HepG2 (cell line): ENCODE results near the gene MNT. TPM values are rescaled to one million over a fixed set of nuclear protein-coding genes. Genes with fewer than 3 reads are reported as not detected.

ENCODE experiments used
- BRD4 ChIP-seq: sonication (generic); formaldehyde crosslinking; IDR thresholded peaks from 2 replicates; pipeline ENCODE4 v1.4.0; 2020; ENCODE audit warnings: missing genetic modification reagents
- CBX1 ChIP-seq: IDR thresholded peaks from one replicate; pipeline ENCODE4 v1.6.1; 2016; ENCODE audit warnings: antibody characterized with exemption, low read depth
- DMAP1 ChIP-seq: IDR thresholded peaks from 2 replicates; pipeline ENCODE4 v1.6.1; 2016
- DPF2 ChIP-seq: sonication (generic); formaldehyde crosslinking; IDR thresholded peaks from 2 replicates; pipeline ENCODE4 v1.4.0; 2020; ENCODE audit warnings: mild to moderate bottlenecking, low read depth, missing genetic modification reagents, borderline replicate concordance
- DRAP1 ChIP-seq: IDR thresholded peaks from 2 replicates; pipeline ENCODE4 v1.6.1; 2016; ENCODE audit warnings: missing genetic modification reagents, missing compliant biosample characterization
- E2F5 ChIP-seq: sonication (generic); formaldehyde crosslinking; conservative IDR thresholded peaks from 2 replicates; pipeline ENCODE4 v1.4.0; 2020; ENCODE audit warnings: missing genetic modification reagents
- EED ChIP-seq: sonication (generic); formaldehyde crosslinking; IDR thresholded peaks from 2 replicates; pipeline ENCODE4 v1.5.0; 2020; ENCODE audit warnings: mild to moderate bottlenecking, missing genetic modification reagents
- NFKB2 ChIP-seq: sonication (generic); formaldehyde crosslinking; IDR thresholded peaks from 2 replicates; pipeline ENCODE4 v1.4.0; 2020; ENCODE audit warnings: missing genetic modification reagents, borderline replicate concordance
- NR2C2 ChIP-seq: sonication (generic); formaldehyde crosslinking; IDR thresholded peaks from 2 replicates; pipeline ENCODE4 v1.4.0; 2020; ENCODE audit warnings: missing genetic modification reagents, mild to moderate bottlenecking, moderate library complexity, borderline replicate concordance
- PCBP2 ChIP-seq: fragments of 200-400 bp; formaldehyde crosslinking; optimal IDR thresholded peaks from 2 replicates; pipeline ENCODE3; 2018; ENCODE audit warnings: low read length, low read depth; ENCODE audit not compliant: poor library complexity, severe bottlenecking
- REXO4 ChIP-seq: sonication (generic); formaldehyde crosslinking; IDR thresholded peaks from 2 replicates; pipeline ENCODE4 v1.8.0; 2022; ENCODE audit warnings: missing genetic modification reagents, mild to moderate bottlenecking, borderline replicate concordance
- SOX5 ChIP-seq: IDR thresholded peaks from 2 replicates; pipeline ENCODE4 v1.6.1; 2016; ENCODE audit warnings: borderline replicate concordance
- SUZ12 ChIP-seq: fragments of 150-350 bp; IDR thresholded peaks from 2 replicates; pipeline ENCODE4 v1.6.1; 2014; ENCODE audit warnings: low read depth, low read length
- TCF7 ChIP-seq: sonication (generic); IDR thresholded peaks from 2 replicates; pipeline ENCODE4 v1.6.1; 2016; ENCODE audit warnings: antibody characterized with exemption, low read depth
- ZBTB25 ChIP-seq: IDR thresholded peaks from 2 replicates; pipeline ENCODE4 v1.6.1; 2018; ENCODE audit warnings: missing genetic modification reagents
- ZBTB3 ChIP-seq: sonication (generic); formaldehyde crosslinking; IDR thresholded peaks from 2 replicates; pipeline ENCODE4 v1.4.0; 2020; ENCODE audit warnings: low read depth, mild to moderate bottlenecking, moderate library complexity, missing genetic modification reagents, borderline replicate concordance
- ZFP37 ChIP-seq: sonication (generic); formaldehyde crosslinking; IDR thresholded peaks from 2 replicates; pipeline ENCODE4 v1.4.0; 2020; ENCODE audit warnings: missing genetic modification reagents, borderline replicate concordance
- ZNF251 ChIP-seq: sonication (generic); formaldehyde crosslinking; IDR thresholded peaks from 2 replicates; pipeline ENCODE4 v1.9.0; 2021; ENCODE audit warnings: mild to moderate bottlenecking, missing genetic modification reagents
- ZNF264 ChIP-seq: sonication (generic); formaldehyde crosslinking; IDR thresholded peaks from 2 replicates; pipeline ENCODE4 v1.4.0; 2020; ENCODE audit warnings: missing genetic modification reagents
- ZNF75D ChIP-seq: sonication (generic); formaldehyde crosslinking; IDR thresholded peaks from 2 replicates; pipeline ENCODE4 v1.8.1; 2023; ENCODE audit warnings: missing genetic modification reagents, mild to moderate bottlenecking, borderline replicate concordance
- ZNF839 ChIP-seq: sonication (generic); formaldehyde crosslinking; IDR thresholded peaks from 2 replicates; pipeline ENCODE4 v1.4.0; 2020; ENCODE audit warnings: missing genetic modification reagents, mild to moderate bottlenecking, borderline replicate concordance
- ZNF850 ChIP-seq: sonication (generic); formaldehyde crosslinking; conservative IDR thresholded peaks from 2 replicates; pipeline ENCODE4 v1.9.0; 2021; ENCODE audit warnings: mild to moderate bottlenecking, missing genetic modification reagents
- polyA plus RNA-seq, 8 experiments: library from polyadenylated mRNA; depleted of rRNA in 3 of 8; stranded (reverse) in 7 of 8; unstranded in 1 of 8; fragments of >200 nt; fragmentation: Illumina TruSeq in 4 of 8; extraction: Trizol in 4 of 8; gene quantifications; 2 replicates each; pipeline versions ENCODE4 v1.2.1 to v1.2.3, GENCODE V29; 2011 to 2016; ENCODE audit warnings: low read depth in 4 of 8, missing spikeins in 1 of 8, mixed read lengths in 1 of 8; ENCODE audit not compliant: insufficient read depth in 1 of 8
- total RNA-seq, 5 experiments: library from RNA; depleted of rRNA; stranded (reverse); fragments of >200 nt; fragmentation: Illumina TruSeq; extraction: Trizol; gene quantifications; 2 replicates each; pipeline ENCODE4 v1.2.3, GENCODE V29; 2016; ENCODE audit warnings: low read depth in 1 of 5
- TF ChIP-seq, protein P1 (sequence below): sonication (generic); formaldehyde crosslinking; IDR thresholded peaks from 2 replicates; pipeline ENCODE4 v1.8.0; 2023; ENCODE audit warnings: mild to moderate bottlenecking, missing genetic modification reagents
- TF ChIP-seq, protein P2 (sequence below): sonication (generic); formaldehyde crosslinking; IDR thresholded peaks from 2 replicates; pipeline ENCODE4 v1.8.0; 2022; ENCODE audit warnings: mild to moderate bottlenecking, missing genetic modification reagents, moderate library complexity
- TF ChIP-seq, protein P3 (sequence below): sonication (generic); formaldehyde crosslinking; conservative IDR thresholded peaks from 2 replicates; pipeline ENCODE4 v1.4.0; 2020; ENCODE audit warnings: missing genetic modification reagents

MNT gene
- total and polyA plus RNA-seq, 2 of the 13 experiments (the other 11 are each of a cell fraction or from before 2014, with no cell fraction given), result 2.1 to 3.5 TPM

DNA sequence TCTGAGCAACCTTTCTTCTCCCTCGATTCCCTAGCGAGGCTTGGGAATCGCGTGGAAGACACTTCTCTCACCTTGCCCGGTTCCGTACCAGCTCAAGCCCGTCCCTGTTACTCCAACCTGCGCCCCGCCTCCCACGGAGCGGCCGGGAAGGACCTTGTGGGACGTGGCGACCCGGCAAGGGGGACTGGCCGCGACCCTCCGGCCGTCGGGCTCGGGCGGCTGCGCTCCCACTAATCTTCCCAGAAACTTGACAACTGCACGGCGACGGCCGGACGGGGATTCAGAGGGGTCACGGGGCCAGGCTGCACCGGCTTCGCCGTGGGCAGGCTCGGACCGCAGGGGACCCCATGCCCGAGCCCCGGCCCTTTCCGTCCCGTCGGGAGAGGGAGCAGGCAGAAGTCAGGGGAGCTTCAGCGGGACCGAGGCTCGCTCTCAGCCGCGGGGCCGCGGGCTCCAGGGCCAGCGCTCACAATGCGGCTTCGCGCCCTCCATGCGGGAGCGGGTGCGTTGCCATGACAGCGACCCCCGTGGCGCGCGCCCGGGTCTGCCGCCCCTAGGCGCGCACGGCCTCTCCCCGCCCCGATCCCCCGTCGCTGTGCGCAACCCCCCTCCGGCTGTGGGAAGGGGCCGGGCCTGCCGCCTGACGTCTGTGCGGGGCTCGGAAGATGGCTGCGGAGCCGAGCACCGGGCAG lies 63.9 kb downstream of the MNT start, which contains the start of gene SGSM2 (continued):
- 0 out of 2 replicates have a peak, but pooled peaks have one; percentile 28 for TF ChIP-seq E2F5 (CRISPR knock-in tag)
- TF ChIP-seq EED (CRISPR knock-in tag), result no peak
- no peak for TF ChIP-seq DRAP1 (CRISPR knock-in tag)
- no peak for TF ChIP-seq CBX1
- TF ChIP-seq ZNF264, result no peak
- TF ChIP-seq DPF2 (CRISPR knock-in tag), result 0 out of 2 replicates have a peak, but pooled peaks have one; percentile 6
- TF ChIP-seq SOX5, result no peak
- TF ChIP-seq BRD4 (CRISPR knock-in tag), result no peak
- no peak for TF ChIP-seq ZFP37 (CRISPR knock-in tag)
- TF ChIP-seq, protein P1, sequence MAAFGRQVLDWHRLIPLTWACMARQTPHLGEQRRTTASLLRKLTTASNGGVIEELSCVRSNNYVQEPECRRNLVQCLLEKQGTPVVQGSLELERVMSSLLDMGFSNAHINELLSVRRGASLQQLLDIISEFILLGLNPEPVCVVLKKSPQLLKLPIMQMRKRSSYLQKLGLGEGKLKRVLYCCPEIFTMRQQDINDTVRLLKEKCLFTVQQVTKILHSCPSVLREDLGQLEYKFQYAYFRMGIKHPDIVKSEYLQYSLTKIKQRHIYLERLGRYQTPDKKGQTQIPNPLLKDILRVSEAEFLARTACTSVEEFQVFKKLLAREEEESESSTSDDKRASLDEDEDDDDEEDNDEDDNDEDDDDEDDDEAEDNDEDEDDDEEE (CRISPR knock-in tag), result no peak
- TF ChIP-seq NR2C2 (CRISPR knock-in tag), result no peak
- no peak for TF ChIP-seq ZNF75D (CRISPR knock-in tag)
- TF ChIP-seq ZBTB3 (CRISPR knock-in tag), result no peak
- TF ChIP-seq REXO4 (CRISPR knock-in tag), result no peak
- peak; percentile 5; the same call in 1 of the 2 replicates for TF ChIP-seq NFKB2 (CRISPR knock-in tag)
- TF ChIP-seq, protein P2, sequence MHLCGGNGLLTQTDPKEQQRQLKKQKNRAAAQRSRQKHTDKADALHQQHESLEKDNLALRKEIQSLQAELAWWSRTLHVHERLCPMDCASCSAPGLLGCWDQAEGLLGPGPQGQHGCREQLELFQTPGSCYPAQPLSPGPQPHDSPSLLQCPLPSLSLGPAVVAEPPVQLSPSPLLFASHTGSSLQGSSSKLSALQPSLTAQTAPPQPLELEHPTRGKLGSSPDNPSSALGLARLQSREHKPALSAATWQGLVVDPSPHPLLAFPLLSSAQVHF (CRISPR knock-in tag), result no peak
- no peak for TF ChIP-seq ZBTB25 (CRISPR knock-in tag)
- TF ChIP-seq DMAP1 (CRISPR knock-in tag), result no peak; the same call in 1 of the 2 replicates
- TF ChIP-seq ZNF850 (CRISPR knock-in tag), result no peak
- no peak for TF ChIP-seq SUZ12
- TF ChIP-seq ZNF839, result no peak
- TF ChIP-seq TCF7, result no peak
- TF ChIP-seq PCBP2, result no peak
- TF ChIP-seq, protein P3, sequence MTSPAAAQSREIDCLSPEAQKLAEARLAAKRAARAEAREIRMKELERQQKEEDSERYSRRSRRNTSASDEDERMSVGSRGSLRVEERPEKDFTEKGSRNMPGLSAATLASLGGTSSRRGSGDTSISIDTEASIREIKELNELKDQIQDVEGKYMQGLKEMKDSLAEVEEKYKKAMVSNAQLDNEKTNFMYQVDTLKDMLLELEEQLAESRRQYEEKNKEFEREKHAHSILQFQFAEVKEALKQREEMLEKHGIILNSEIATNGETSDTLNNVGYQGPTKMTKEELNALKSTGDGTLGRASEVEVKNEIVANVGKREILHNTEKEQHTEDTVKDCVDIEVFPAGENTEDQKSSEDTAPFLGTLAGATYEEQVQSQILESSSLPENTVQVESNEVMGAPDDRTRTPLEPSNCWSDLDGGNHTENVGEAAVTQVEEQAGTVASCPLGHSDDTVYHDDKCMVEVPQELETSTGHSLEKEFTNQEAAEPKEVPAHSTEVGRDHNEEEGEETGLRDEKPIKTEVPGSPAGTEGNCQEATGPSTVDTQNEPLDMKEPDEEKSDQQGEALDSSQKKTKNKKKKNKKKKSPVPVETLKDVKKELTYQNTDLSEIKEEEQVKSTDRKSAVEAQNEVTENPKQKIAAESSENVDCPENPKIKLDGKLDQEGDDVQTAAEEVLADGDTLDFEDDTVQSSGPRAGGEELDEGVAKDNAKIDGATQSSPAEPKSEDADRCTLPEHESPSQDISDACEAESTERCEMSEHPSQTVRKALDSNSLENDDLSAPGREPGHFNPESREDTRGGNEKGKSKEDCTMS (CRISPR knock-in tag), result no peak
- TF ChIP-seq ZNF251 (CRISPR knock-in tag), result no peak
